Body of pancreas (tissue), 4 donors: ENCODE data around the gene CCDC85C.

ENCODE experiments used
- CTCF ChIP-seq, 7 experiments: fragments of 450-650 bp in 4 of 7; fragments of 200-600 bp in 3 of 7; sonication (generic) in 3 of 7; IDR thresholded peaks; one replicate each; pipeline ENCODE4 v1.5.1; 2016 to 2019; ENCODE audit warnings: antibody characterized with exemption in 7 of 7
- POLR2A ChIP-seq, 3 donors: fragments of 450-650 bp; IDR thresholded peaks; one replicate each; pipeline ENCODE4 v1.6.1; 2016; ENCODE audit warnings: antibody characterized with exemption in 3 of 3, mild to moderate bottlenecking in 2 of 3

GRCh38 chr14:99603471-99604277 lies at the start of gene CCDC85C:
- no peak for TF ChIP-seq CTCF (IDR thresholded peaks at IDR 0.05)
- no peak for TF ChIP-seq POLR2A (IDR thresholded peaks at IDR 0.05)
